OCI-LY1 (cell line): ENCODE data around the gene PSAPL1.

Source experiments
- H2AFZ ChIP-seq: fragments of 200-600 bp; sonication (generic), shearing (Covaris generic); 2 replicates; pipeline ENCODE4 v1.6.0; 2014; ENCODE audit warnings: antibody characterized with exemption, mild to moderate bottlenecking, low read length
- H3F3A ChIP-seq: fragments of 200-600 bp; sonication (generic), shearing (Covaris generic); 2 replicates; pipeline ENCODE4 v1.6.0; 2014; ENCODE audit warnings: mild to moderate bottlenecking, antibody characterized with exemption, low read length, moderate library complexity; ENCODE audit not compliant: insufficient read depth
- H3K27ac ChIP-seq: fragments of 200-600 bp; sonication (generic); 2 replicates; pipeline ENCODE4 v1.5.1; 2014; ENCODE audit warnings: low read length, mixed run types, mild to moderate bottlenecking, low read depth; ENCODE audit not compliant: poor library complexity, severe bottlenecking
- H3K27me3 ChIP-seq: fragments of 200-600 bp; sonication (generic); 2 replicates; pipeline ENCODE4 v1.6.0; 2014; ENCODE audit warnings: antibody characterized with exemption, mild to moderate bottlenecking, low read length, moderate library complexity; ENCODE audit not compliant: insufficient read depth
- H3K36me3 ChIP-seq: fragments of 200-600 bp; sonication (generic); 2 replicates; pipeline ENCODE4 v1.6.1; 2014; ENCODE audit warnings: mild to moderate bottlenecking, antibody characterized with exemption, low read length, moderate library complexity, mixed read lengths; ENCODE audit not compliant: insufficient read depth
- H3K4me1 ChIP-seq: fragments of 200-600 bp; sonication (generic); 2 replicates; pipeline ENCODE4 v1.5.1; 2014; ENCODE audit warnings: mild to moderate bottlenecking, low read length, moderate library complexity; ENCODE audit not compliant: insufficient read depth, severe bottlenecking
- H3K4me2 ChIP-seq: fragments of 200-600 bp; sonication (generic), shearing (Covaris generic); 2 replicates; pipeline ENCODE4 v1.6.1; 2014; ENCODE audit warnings: low read length
- H3K4me3 ChIP-seq: fragments of 200-600 bp; sonication (generic); 2 replicates; pipeline ENCODE4 v1.5.1; 2014; ENCODE audit warnings: low read length, low read depth, mild to moderate bottlenecking, mixed read lengths; ENCODE audit not compliant: poor library complexity, severe bottlenecking
- H3K79me2 ChIP-seq: fragments of 200-600 bp; shearing (Covaris generic); 2 replicates; pipeline ENCODE4 v1.6.1; 2016; ENCODE audit warnings: mixed run types, low read length, mixed read lengths; ENCODE audit not compliant: insufficient read depth
- H3K9ac ChIP-seq: fragments of 200-600 bp; sonication (generic), shearing (Covaris generic); 2 replicates; pipeline ENCODE4 v1.6.1; 2014; ENCODE audit warnings: mild to moderate bottlenecking, low read length, mixed read lengths
- H3K9me2 ChIP-seq: fragments of 200-600 bp; sonication (generic), shearing (Covaris generic); 2 replicates; pipeline ENCODE4 v1.6.1; 2014; ENCODE audit warnings: low read depth, mild to moderate bottlenecking, low read length, mixed read lengths
- H3K9me3 ChIP-seq: fragments of 200-600 bp; shearing (Covaris generic); 2 replicates; pipeline ENCODE4 v1.6.1; 2014; ENCODE audit warnings: low read length, mixed read lengths
- H4K20me1 ChIP-seq: fragments of 200-600 bp; sonication (generic), shearing (Covaris generic); 2 replicates; pipeline ENCODE4 v1.6.0; 2016; ENCODE audit warnings: mild to moderate bottlenecking, low read length; ENCODE audit not compliant: insufficient read depth
- CTCF ChIP-seq: fragments of 200-600 bp; sonication (generic), shearing (Covaris generic); IDR thresholded peaks from 2 replicates; pipeline ENCODE4 v1.5.1; 2017; ENCODE audit warnings: mild to moderate bottlenecking, antibody characterized with exemption, low read length, moderate library complexity, mixed read lengths
- EZH2 ChIP-seq: fragments of 200-600 bp; sonication (generic), shearing (Covaris generic); IDR thresholded peaks from 2 replicates; pipeline ENCODE4 v1.8.0; 2017; ENCODE audit warnings: borderline replicate concordance, mixed run types, mild to moderate bottlenecking, antibody characterized with exemption, low read length, moderate library complexity, mixed read lengths

Gene PSAPL1

GRCh38 chr4:7384003-7384928 lies 50.5 kb downstream of the PSAPL1 start:
- Histone ChIP-seq H3F3A (no peaks in the 10 kb centered on the region), H3K79me2 (no peaks in the 10 kb centered on the region), H3K9ac (no peak overlapping the region), H3K36me3 (no peaks in the 10 kb centered on the region), H4K20me1 (no peaks in the 10 kb centered on the region), H3K4me1 (no peaks in the 10 kb centered on the region), H3K9me3 (no peaks in the 10 kb centered on the region), H3K4me2 (no peak overlapping the region), H3K9me2 (no peaks in the 10 kb centered on the region), H3K4me3 (no peak overlapping the region), H3K27ac (no peak overlapping the region), H3K27me3 (no peaks in the 10 kb centered on the region), H2AFZ (no peak overlapping the region)
- no peak for TF ChIP-seq EZH2

- Histone ChIP-seq H3K9me3 (no peaks in the 10 kb centered on the region), H3K27me3 (no peaks in the 10 kb centered on the region; the same call in 1 of the 2 replicates), H2AFZ (no peak overlapping the region), H3K4me1 (no peaks in the 10 kb centered on the region), H3K4me3 (no peak overlapping the region), H3K9me2 (no peaks in the 10 kb centered on the region), H4K20me1 (no peaks in the 10 kb centered on the region), H3F3A (no peaks in the 10 kb centered on the region), H3K27ac (no peak overlapping the region), H3K79me2 (no peaks in the 10 kb centered on the region), H3K9ac (no peak overlapping the region), H3K4me2 (no peak overlapping the region), H3K36me3 (no peaks in the 10 kb centered on the region)
- TF ChIP-seq EZH2 = no peak
- no peak for TF ChIP-seq CTCF
Measured at GRCh38 chr4:7383266-7383665, 51.5 kb downstream of the PSAPL1 start.

DNA sequence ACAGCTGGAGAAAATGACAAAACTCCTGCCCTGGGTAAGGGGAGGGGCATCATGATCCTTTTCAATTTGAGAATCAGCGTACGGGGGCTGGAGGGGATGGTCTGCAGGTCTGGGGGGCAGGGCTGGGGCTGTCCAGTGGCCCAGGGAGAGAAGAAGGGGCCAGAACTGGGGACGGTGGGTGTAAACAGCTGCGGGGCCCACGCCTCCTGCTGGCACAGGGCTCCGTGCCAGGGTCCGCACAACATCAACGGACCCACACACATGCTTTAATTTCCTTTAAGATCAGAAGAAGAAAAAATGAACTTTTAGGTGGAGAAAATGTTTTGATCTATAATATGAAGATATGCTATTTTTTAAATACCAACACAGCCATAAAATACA lies 52.1 kb downstream of the PSAPL1 start:
- H3K9me3 ChIP-seq = no peaks in the 10 kb centered on the region
- no peaks in the 10 kb centered on the region for H4K20me1 ChIP-seq
- no peak overlapping the region for H2AFZ ChIP-seq
- TF ChIP-seq CTCF = no peak
- no peak for TF ChIP-seq EZH2
- H3K4me2 ChIP-seq = no peak overlapping the region
- no peaks in the 10 kb centered on the region for H3F3A ChIP-seq
- no peaks in the 10 kb centered on the region for H3K79me2 ChIP-seq
- no peak overlapping the region for H3K9ac ChIP-seq
- no peaks in the 10 kb centered on the region for H3K4me1 ChIP-seq
- H3K9me2 ChIP-seq = no peaks in the 10 kb centered on the region
- no peaks in the 10 kb centered on the region for H3K36me3 ChIP-seq
- no peaks in the 10 kb centered on the region; the same call in 1 of the 2 replicates for H3K27me3 ChIP-seq
- no peak overlapping the region for H3K27ac ChIP-seq
- no peak overlapping the region for H3K4me3 ChIP-seq
